ENCODE results near the gene SCD5. TPM values are rescaled to one million over a fixed set of nuclear protein-coding genes. Genes with fewer than 3 reads are reported as not detected.

Gene SCD5
- total and polyA plus RNA-seq, 2 donors (not counting 3 experiments of a cell fraction or from before 2014, with no cell fraction given): 38.4 to 38.5 TPM

- dilution Hi-C loops (cut with MboI; ENCODE audit: extremely low pct_ligation_motif_present, low sequenced_read_pairs): no loop called here
- no peak for FAIRE-seq
- CTCF ChIA-PET: interaction anchor here (1.0 to 4.9 kb wide), 5 partner anchors 7 to 284 kb away, joined by 3 to 46 read pairs (median 3); partner anchors contain the start of gene SCD5
Measured at GRCh38 chr4:82746705-82747574, 51.7 kb downstream of the SCD5 start.

More at GRCh38 chr4:82746705-82747574, 51.7 kb downstream of the SCD5 start:
- no peak overlapping the region for H3K9ac ChIP-seq (replicated peaks; ENCODE audit: extremely low read depth, insufficient read depth, low read length)
- no peak overlapping the region for H3K27ac ChIP-seq (ENCODE audit: insufficient read depth, low read depth, low read length)
- H3K9me1 ChIP-seq (replicated peaks; ENCODE audit: control insufficient read depth, extremely low read depth, insufficient read depth, low read length): no peaks in the 10 kb centered on the region
- no peaks in the 10 kb centered on the region for H3K27me3 ChIP-seq (ENCODE audit: control insufficient read depth in 2 of 2, insufficient read depth in 2 of 2, low read length in 2 of 2)
- no peaks in the 10 kb centered on the region for H4K20me1 ChIP-seq (replicated peaks; ENCODE audit: control insufficient read depth, extremely low read depth, insufficient read depth, low read length)
- intact Hi-C loops (cut with micrococcal nuclease): no loop called here
- no peak for DNase-seq (ENCODE audit: low read depth, low spot score)
- no peaks in the 10 kb centered on the region for H3K36me3 ChIP-seq (ENCODE audit: control insufficient read depth in 2 of 2, extremely low read depth in 1 of 2, insufficient read depth in 2 of 2, low read length in 2 of 2)
- no peak overlapping the region for H2AFZ ChIP-seq (ENCODE audit: low read depth, low read length)
- H3K4me3 ChIP-seq (replicated peaks in 1 of 3; ENCODE audit: insufficient read depth in 1 of 3, low read depth in 1 of 3, low read length in 3 of 3): no peak overlapping the region
- H3K4me1 ChIP-seq (ENCODE audit: control insufficient read depth, extremely low read depth, insufficient read depth, low read length): no peaks in the 10 kb centered on the region
- POLR2A ChIA-PET: no interaction called here
- H3K4me2 ChIP-seq (ENCODE audit: insufficient read depth, low read length): no peak overlapping the region
- TF ChIP-seq EZH2 (IDR thresholded peaks at IDR 0.05; ENCODE audit: borderline replicate concordance, low read depth, low read length, severe bottlenecking): no peak
- TF ChIP-seq, protein P1, sequence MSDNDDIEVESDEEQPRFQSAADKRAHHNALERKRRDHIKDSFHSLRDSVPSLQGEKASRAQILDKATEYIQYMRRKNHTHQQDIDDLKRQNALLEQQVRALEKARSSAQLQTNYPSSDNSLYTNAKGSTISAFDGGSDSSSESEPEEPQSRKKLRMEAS (IDR thresholded peaks at IDR 0.05; ENCODE audit: insufficient read depth, insufficient read length): no peak
- TF ChIP-seq, protein P2, sequence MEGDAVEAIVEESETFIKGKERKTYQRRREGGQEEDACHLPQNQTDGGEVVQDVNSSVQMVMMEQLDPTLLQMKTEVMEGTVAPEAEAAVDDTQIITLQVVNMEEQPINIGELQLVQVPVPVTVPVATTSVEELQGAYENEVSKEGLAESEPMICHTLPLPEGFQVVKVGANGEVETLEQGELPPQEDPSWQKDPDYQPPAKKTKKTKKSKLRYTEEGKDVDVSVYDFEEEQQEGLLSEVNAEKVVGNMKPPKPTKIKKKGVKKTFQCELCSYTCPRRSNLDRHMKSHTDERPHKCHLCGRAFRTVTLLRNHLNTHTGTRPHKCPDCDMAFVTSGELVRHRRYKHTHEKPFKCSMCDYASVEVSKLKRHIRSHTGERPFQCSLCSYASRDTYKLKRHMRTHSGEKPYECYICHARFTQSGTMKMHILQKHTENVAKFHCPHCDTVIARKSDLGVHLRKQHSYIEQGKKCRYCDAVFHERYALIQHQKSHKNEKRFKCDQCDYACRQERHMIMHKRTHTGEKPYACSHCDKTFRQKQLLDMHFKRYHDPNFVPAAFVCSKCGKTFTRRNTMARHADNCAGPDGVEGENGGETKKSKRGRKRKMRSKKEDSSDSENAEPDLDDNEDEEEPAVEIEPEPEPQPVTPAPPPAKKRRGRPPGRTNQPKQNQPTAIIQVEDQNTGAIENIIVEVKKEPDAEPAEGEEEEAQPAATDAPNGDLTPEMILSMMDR (IDR thresholded peaks at IDR 0.05; ENCODE audit: extremely low read depth in 1 of 2, insufficient read depth in 1 of 2, low read depth in 1 of 2, low read length in 2 of 2): no peak
- no peak for TF ChIP-seq POLR2A (IDR thresholded peaks at IDR 0.05; ENCODE audit: low read depth, low read length)
- TF ChIP-seq FOS (IDR thresholded peaks at IDR 0.05; ENCODE audit: borderline replicate concordance, insufficient read depth, low read length): no peak
- TF ChIP-seq POLR2AphosphoS5 (IDR thresholded peaks at IDR 0.05; ENCODE audit: insufficient read depth, low read depth, low read length): no peak
- TF ChIP-seq JUN (IDR thresholded peaks at IDR 0.05; ENCODE audit: borderline replicate concordance, insufficient read depth, insufficient read length, low read depth): no peak
- no peak for TF ChIP-seq MYC (IDR thresholded peaks at IDR 0.05; ENCODE audit: low read depth, low read length)
- TF ChIP-seq GATA2 (IDR thresholded peaks at IDR 0.05; ENCODE audit: insufficient read depth, insufficient read length, low read depth, low read length): no peak
- H3K79me2 ChIP-seq (ENCODE audit: control insufficient read depth, insufficient read depth, low read length): no peaks in the 10 kb centered on the region
- H3K9me3 ChIP-seq (replicated peaks; ENCODE audit: control insufficient read depth, insufficient read depth, low read length): no peaks in the 10 kb centered on the region
- BruUV-seq (replicated peaks): no TSS peak

All from endothelial cell of umbilical vein (primary cell).